SU-DHL-6 (cell line): ENCODE results near the gene PJA1.

Experiments
- H2AFZ ChIP-seq: fragments of 200-600 bp; sonication (generic); 2 replicates; pipeline ENCODE4 v1.6.1; 2014; ENCODE audit warnings: low read depth, mild to moderate bottlenecking, moderate library complexity, mixed read lengths, antibody characterized with exemption, low read length; ENCODE audit not compliant: severe bottlenecking
- H3F3A ChIP-seq: fragments of 200-600 bp; shearing (Covaris generic); 2 replicates; pipeline ENCODE4 v1.6.0; 2016; ENCODE audit warnings: antibody characterized with exemption, mild to moderate bottlenecking; ENCODE audit not compliant: insufficient read depth
- H3K27ac ChIP-seq: fragments of 200-600 bp; sonication (generic); 2 replicates; pipeline ENCODE4 v1.5.1; 2016; ENCODE audit warnings: low read depth, mild to moderate bottlenecking, low read length, moderate library complexity, mixed read lengths
- H3K27me3 ChIP-seq: fragments of 200-600 bp; sonication (generic), shearing (Covaris generic); 2 replicates; pipeline ENCODE4 v1.6.0; 2014; ENCODE audit warnings: mild to moderate bottlenecking, low read length
- H3K36me3 ChIP-seq: fragments of 200-600 bp; sonication (generic); 2 replicates; pipeline ENCODE4 v1.6.1; 2014; ENCODE audit warnings: mild to moderate bottlenecking, low read length, mixed read lengths
- H3K4me2 ChIP-seq: fragments of 300-600, 200-600 bp; shearing (Covaris generic), sonication (generic); 2 replicates; pipeline ENCODE4 v1.6.0; 2014; ENCODE audit warnings: low read length, low read depth, mild to moderate bottlenecking; ENCODE audit not compliant: poor library complexity, severe bottlenecking
- H3K4me3 ChIP-seq: fragments of 200-600 bp; sonication (generic); 2 replicates; pipeline ENCODE4 v1.5.1; 2014; ENCODE audit warnings: antibody characterized with exemption, low read length, mild to moderate bottlenecking, mixed read lengths; ENCODE audit not compliant: insufficient read depth, poor library complexity, severe bottlenecking
- H3K79me2 ChIP-seq: fragments of 200-600 bp; sonication (generic); 2 replicates; pipeline ENCODE4 v1.6.1; 2014; ENCODE audit warnings: mild to moderate bottlenecking, low read length, moderate library complexity; ENCODE audit not compliant: insufficient read depth
- H3K9ac ChIP-seq: fragments of 200-600 bp; sonication (generic); 2 replicates; pipeline ENCODE4 v1.7.0; 2014; ENCODE audit warnings: mild to moderate bottlenecking, low read length
- H3K9me2 ChIP-seq: fragments of 200-600 bp; sonication (generic); replicated peaks from 2 replicates; pipeline ENCODE4 v1.6.1; 2014; ENCODE audit warnings: low read length; ENCODE audit not compliant: insufficient read depth
- H3K9me3 ChIP-seq: fragments of 200-600 bp; sonication (generic); 2 replicates; pipeline ENCODE4 v1.6.1; 2014; ENCODE audit warnings: low read length, mixed read lengths; ENCODE audit not compliant: insufficient read depth
- H4K20me1 ChIP-seq: fragments of 200-600 bp; sonication (generic); 2 replicates; pipeline ENCODE4 v1.6.1; 2014; ENCODE audit warnings: low read depth, mild to moderate bottlenecking, antibody characterized with exemption, low read length, moderate library complexity, mixed read lengths
- CTCF ChIP-seq: fragments of 200-600 bp; sonication (generic); IDR thresholded peaks from one replicate; pipeline ENCODE4 v1.5.1; 2017; ENCODE audit warnings: antibody characterized with exemption, mild to moderate bottlenecking, low read length, moderate library complexity; ENCODE audit not compliant: insufficient read depth, poor library complexity, severe bottlenecking
- EZH2phosphoT487 ChIP-seq: fragments of 200-600 bp; sonication (generic), shearing (Covaris generic); conservative IDR thresholded peaks from 2 replicates; pipeline ENCODE4 v1.6.1; 2018; ENCODE audit warnings: mild to moderate bottlenecking, antibody characterized with exemption, low read length, moderate library complexity, mixed read lengths

The PJA1 gene

DNA sequence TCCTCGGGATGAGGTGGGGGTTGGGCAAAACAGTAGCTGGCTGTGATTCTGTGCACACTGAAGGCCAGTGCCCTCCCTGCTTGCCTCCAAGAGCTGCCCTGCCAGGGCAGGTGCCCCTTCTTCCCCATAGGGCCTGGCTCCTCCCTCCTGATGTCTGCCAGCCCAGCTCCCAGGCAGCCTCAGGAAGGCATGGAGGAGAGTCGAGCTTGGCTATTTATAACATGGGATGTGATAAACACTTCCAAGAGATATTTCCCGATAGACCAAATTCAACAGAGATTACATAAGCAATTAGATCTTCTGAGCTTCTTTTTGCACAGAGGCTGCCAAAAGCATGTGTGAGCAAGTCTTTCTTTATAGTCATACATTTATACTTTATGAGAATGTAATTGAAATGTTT, 45.3 kb upstream of the PJA1 start:
- Histone ChIP-seq H3K36me3 (no peaks in the 10 kb centered on the region), H3K9me3 (no peaks in the 10 kb centered on the region), H4K20me1 (no peaks in the 10 kb centered on the region), H3K27ac (no peak overlapping the region), H3K9me2 (no peaks in the 10 kb centered on the region), H3K27me3 (no peaks in the 10 kb centered on the region), H3F3A (no peaks in the 10 kb centered on the region), H3K4me3 (no peak overlapping the region), H3K9ac (no peak overlapping the region), H3K4me2 (no peak overlapping the region), H2AFZ (no peak overlapping the region), H3K79me2 (no peaks in the 10 kb centered on the region)
- TF ChIP-seq EZH2phosphoT487 (no peak), CTCF (no peak)

DNA sequence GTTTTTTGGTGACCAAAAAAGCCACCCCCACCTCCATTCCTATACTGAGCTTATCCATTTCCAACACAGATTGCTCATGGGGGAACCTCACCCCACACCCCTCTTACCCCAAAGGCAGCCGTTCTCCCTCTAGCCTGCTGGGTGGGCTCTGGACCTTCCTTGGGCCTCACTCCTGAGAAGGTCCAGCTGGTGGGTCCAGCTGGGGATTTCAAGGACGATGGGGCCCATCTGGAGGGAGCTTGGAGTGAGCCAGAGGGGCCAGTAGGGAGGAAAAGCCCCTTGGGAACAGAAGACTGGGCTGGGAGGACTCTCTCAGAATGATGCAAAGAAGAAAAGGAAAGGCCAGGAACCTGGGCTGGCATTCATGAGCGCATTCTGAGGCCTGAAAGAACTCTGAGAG, 42.0 kb upstream of the PJA1 start:
- TF ChIP-seq EZH2phosphoT487 (no peak), CTCF (no peak)
- H3K9me3 ChIP-seq: no peaks in the 10 kb centered on the region

GRCh38 chrX:69203638-69204037, 38.4 kb upstream of the PJA1 start:
- Histone ChIP-seq H3K9ac (no peak overlapping the region), H3K4me2 (no peak overlapping the region), H3K79me2 (no peaks in the 10 kb centered on the region), H3F3A (no peaks in the 10 kb centered on the region), H3K27me3 (no peaks in the 10 kb centered on the region), H4K20me1 (no peaks in the 10 kb centered on the region), H3K4me3 (no peak overlapping the region), H3K27ac (no peak overlapping the region), H2AFZ (no peak overlapping the region), H3K36me3 (no peaks in the 10 kb centered on the region), H3K9me3 (no peaks in the 10 kb centered on the region), H3K9me2 (no peaks in the 10 kb centered on the region)
- TF ChIP-seq EZH2phosphoT487 (no peak), CTCF (no peak)

More for the DNA sequence above, 42.0 kb upstream of the PJA1 start:
- Histone ChIP-seq H3K27ac (no peak overlapping the region), H3K36me3 (no peaks in the 10 kb centered on the region), H4K20me1 (no peaks in the 10 kb centered on the region), H3K9me2 (no peaks in the 10 kb centered on the region), H3K9ac (no peak overlapping the region), H3K4me2 (no peak overlapping the region), H3K4me3 (no peak overlapping the region), H2AFZ (no peak overlapping the region), H3F3A (no peaks in the 10 kb centered on the region), H3K27me3 (no peaks in the 10 kb centered on the region), H3K79me2 (no peaks in the 10 kb centered on the region)

GRCh38 chrX:69197690-69198089, 32.4 kb upstream of the PJA1 start:
- Histone ChIP-seq H3K9ac (no peak overlapping the region), H3K79me2 (no peaks in the 10 kb centered on the region), H3K27ac (no peak overlapping the region), H3K27me3 (no peaks in the 10 kb centered on the region), H2AFZ (no peak overlapping the region), H3F3A (no peaks in the 10 kb centered on the region), H4K20me1 (no peaks in the 10 kb centered on the region), H3K36me3 (no peaks in the 10 kb centered on the region), H3K9me3 (no peaks in the 10 kb centered on the region), H3K9me2 (no peaks in the 10 kb centered on the region), H3K4me3 (no peak overlapping the region), H3K4me2 (no peak overlapping the region)
- no peak for TF ChIP-seq CTCF
